Heart left ventricle (tissue), 16 donors: ENCODE measurements around the gene ISG20L2. TPM values are rescaled to one million over a fixed set of nuclear protein-coding genes. Genes with fewer than 3 reads are reported as not detected.

ENCODE experiments used
- ATAC-seq, 4 donors: fragments of 200-7000 bp; cut with Tn5 transposase; one replicate each; pipeline ENCODE4 v1.9.1; 2020 to 2022; ENCODE audit warnings: moderate library complexity in 4 of 4, mild to moderate bottlenecking in 3 of 4, moderate number of reproducible peaks in 1 of 4
- DNase-seq, 5 donors: peaks; one replicate each; pipeline ENCODE4 v3.0.0-alpha.2; 2020
- H3K27ac ChIP-seq, 12 donors: fragments of 200-600 bp; sonication (generic) in 4 of 12; one replicate each; pipeline versions ENCODE4 v1.5.0 to v1.8.0; 2016 to 2022; ENCODE audit warnings: mild to moderate bottlenecking in 2 of 12
- H3K27me3 ChIP-seq, 9 donors: fragments of 200-600 bp; sonication (generic) in 2 of 9; one replicate each; pipeline versions ENCODE4 v1.5.1 to v1.8.0; 2016 to 2022; ENCODE audit warnings: mild to moderate bottlenecking in 3 of 9
- H3K36me3 ChIP-seq, 9 donors: fragments of 200-600 bp; sonication (generic) in 2 of 9; one replicate each; pipeline versions ENCODE4 v1.5.0 to v1.8.0; 2018 to 2022; ENCODE audit warnings: mild to moderate bottlenecking in 2 of 9
- H3K4me1 ChIP-seq, 12 donors: fragments of 200-600 bp; sonication (generic) in 4 of 12; one replicate each; pipeline versions ENCODE4 v1.5.0 to v1.8.0; 2016 to 2022; ENCODE audit warnings: mild to moderate bottlenecking in 3 of 12
- H3K4me3 ChIP-seq, 12 donors: fragments of 200-600 bp; sonication (generic) in 4 of 12; one replicate each; pipeline versions ENCODE4 v1.5.0 to v1.8.0; 2017 to 2022; ENCODE audit warnings: mild to moderate bottlenecking in 9 of 12, moderate library complexity in 4 of 12
- H3K9me3 ChIP-seq, 12 donors: fragments of 200-600 bp; sonication (generic) in 4 of 12; one replicate each; pipeline versions ENCODE4 v1.5.0 to v1.8.0; 2016 to 2022; ENCODE audit warnings: mild to moderate bottlenecking in 1 of 12
- CTCF ChIP-seq, 12 donors: fragments of 200-600 bp; sonication (generic) in 4 of 12; IDR thresholded peaks; one replicate each; pipeline versions ENCODE4 v1.5.0 to v1.8.0; 2018 to 2022; ENCODE audit warnings: antibody characterized with exemption in 12 of 12, mild to moderate bottlenecking in 5 of 12
- POLR2A ChIP-seq, 2 donors: fragments of 450-650 bp; IDR thresholded peaks; one replicate each; pipeline ENCODE4 v1.6.1; 2017; ENCODE audit warnings: antibody characterized with exemption in 2 of 2, mild to moderate bottlenecking in 2 of 2, moderate library complexity in 2 of 2
- WGBS, 4 donors: extraction: QIAGEN DNeasy Blood & Tissue Kit in 2 of 4; methylation state at CpG; one replicate each; pipeline versions ENCODE4 v1.1.5 to v1.1.7; 2013 to 2018; 5-methylcytosine and 5-hydroxymethylcytosine counted together
- intact Hi-C, 10 donors: fragments of 100-400 bp; cut with DNase I; formaldehyde crosslinking; loops; one replicate each; pipeline versions ENCODE4 v1.11.1 to v1.14.2; 2022
- polyA plus RNA-seq, 2 donors: library from polyadenylated mRNA; stranded (reverse); fragments of 200-250 nt; gene quantifications; one replicate each; pipeline ENCODE4 v1.2.3, GENCODE V29; 2013
- total RNA-seq, 9 donors: library from RNA; depleted of rRNA in 2 of 9; stranded (reverse); fragments of >200 nt in 2 of 9; fragmentation: NEBNext Ultra II Directional in 3 of 9; extraction: Animal tissue kit (Norgen Biotek cat#: 25700) in 3 of 9; gene quantifications; one replicate each; pipeline versions ENCODE4 v1.1.0 to v1.2.4, GENCODE V29; 2016 to 2023
- donor health status: ischemic (EF 13 %, LVEDD 7.1; RV severe dilation, severe dysfunction).
- donor health status: healthy with polysubstance abuse.
- donor health status: DM: no; HTN: yes; CAD: no.
- donor health status: DM: no; HTN: no; CAD: no.
- donor health status: ischemic (EF 25% LVEDD 6.9; RV normal size, moderate dysfunction).
- donor health status: ischemic (EF 25% LVEDD 5.7; RV mildly dilated, moderate dysfunction).
- donor health status: healthy.
- donor health status: DM: yes; HTN: yes; CAD: no.
- donor health status: ischemic (EF 35%, LVEDD 5.7; RV mildly dilated, moderate dysfunction).
- donor health status: nonischemic (EF 11% LVEDD 7.7; RV severe dilation, severe dysfunction).
- donor health status: DM: yes; HTN: yes; CAD: no.
- donor health status: PGD.
- donor health status: ischemic (EF 29% LVEDD 5.4; RV normal size, mild dysfunction).
- donor health status: nonischemic (EF 23%, LVEDD 6.1; RV moderate dilation, normal function).

The ISG20L2 gene
- total and polyA plus RNA-seq, 11 donors: 5.1 to 17.9 (median 12.8) TPM

- H3K27me3 ChIP-seq: no peaks in the 10 kb centered on the region
- H3K27ac ChIP-seq: peak overlapping the region in 5 of 12 donors; percentile 9 to 100 (median 33)
- WGBS, 4 donors: 70 to 75% (median 73%) methylated on average over 14 of the region's 14 CpGs
- intact Hi-C loops: no loop called here
- H3K4me3 ChIP-seq: no peak overlapping the region
- no peaks in the 10 kb centered on the region for H3K9me3 ChIP-seq
- ATAC-seq (no peak), DNase-seq (peak in 2 of 5 donors; percentile 23 to 64)
- peaks cover 21 to 59% (median 50%) of the 10 kb centered on the region in 12 donors for H3K4me1 ChIP-seq
- peaks cover 0 to 36% (median 27%) of the 10 kb centered on the region in 9 donors for H3K36me3 ChIP-seq
- no peak for TF ChIP-seq CTCF (IDR thresholded peaks at IDR 0.05)
- TF ChIP-seq POLR2A (IDR thresholded peaks at IDR 0.05): no peak
Measured at GRCh38 chr1:156743367-156744302, 15.1 kb upstream of the ISG20L2 start.

- intact Hi-C loops: no loop called here
- ATAC-seq: no peak
- peak in 1 of 5 donors; percentile 8 for DNase-seq
- peaks cover 0 to 41% (median 30%) of the 10 kb centered on the region in 9 donors for H3K36me3 ChIP-seq
- H3K9me3 ChIP-seq: no peaks in the 10 kb centered on the region
- no peaks in the 10 kb centered on the region for H3K27me3 ChIP-seq
- peaks cover 14 to 51% (median 41%) of the 10 kb centered on the region in 12 donors for H3K4me1 ChIP-seq
- no peak overlapping the region for H3K27ac ChIP-seq
- no peak overlapping the region for H3K4me3 ChIP-seq
- WGBS, 4 donors: 83 to 95% (median 94%) methylated on average over 4 of the region's 4 CpGs
- TF ChIP-seq CTCF (IDR thresholded peaks at IDR 0.05) (no peak), POLR2A (IDR thresholded peaks at IDR 0.05) (no peak)
Measured at GRCh38 chr1:156742801-156743200, 14.2 kb upstream of the ISG20L2 start.

- intact Hi-C loops: no loop called here
- peak overlapping the region in 9 of 12 donors; percentile 83 to 94 (median 89) for H3K27ac ChIP-seq
- H3K4me3 ChIP-seq: no peak overlapping the region
- TF ChIP-seq POLR2A (IDR thresholded peaks at IDR 0.05): no peak
- no peak for TF ChIP-seq CTCF (IDR thresholded peaks at IDR 0.05)
- 86 to 91% (median 90%) methylated on average over 3 of the region's 3 CpGs for WGBS, 4 donors
- H3K9me3 ChIP-seq: no peaks in the 10 kb centered on the region
- ATAC-seq (no peak), DNase-seq (no peak)
- H3K4me1 ChIP-seq: peaks cover 11 to 44% (median 35%) of the 10 kb centered on the region in 12 donors
- peaks cover 0 to 49% (median 37%) of the 10 kb centered on the region in 9 donors for H3K36me3 ChIP-seq
- H3K27me3 ChIP-seq: no peaks in the 10 kb centered on the region
Measured at GRCh38 chr1:156742017-156742416, 13.5 kb upstream of the ISG20L2 start.

- peaks cover 11 to 40% (median 33%) of the 10 kb centered on the region in 12 donors for H3K4me1 ChIP-seq
- DNase-seq: no peak
- intact Hi-C loops: loop anchor here in 5 of 10 donors (1.0 to 2.0 kb wide), 3 partner anchors 13 to 26 kb away; partner anchors contain the start of genes PRCC (in 5 of the 5), ISG20L2 (in 1 of the 5) and METTL25B (in 1 of the 5)
Measured at GRCh38 chr1:156741481-156741983, 13.0 kb upstream of the ISG20L2 start.

More at GRCh38 chr1:156741481-156741983, 13.0 kb upstream of the ISG20L2 start:
- TF ChIP-seq POLR2A (IDR thresholded peaks at IDR 0.05): no peak
- peak overlapping the region in 10 of 12 donors; percentile 15 to 89 (median 74) for H3K4me3 ChIP-seq
- H3K27me3 ChIP-seq: no peaks in the 10 kb centered on the region
- peaks cover 0 to 54% (median 42%) of the 10 kb centered on the region in 9 donors for H3K36me3 ChIP-seq
- peak overlapping the region; percentile 66 to 94 (median 88) for H3K27ac ChIP-seq
- H3K9me3 ChIP-seq: no peaks in the 10 kb centered on the region
- WGBS, 4 donors: 52 to 54% (median 53%) methylated on average over 8 of the region's 8 CpGs
- peak in 1 of 4 donors; percentile 5 for ATAC-seq
